ENCODE measurements around the gene AP5S1.

- TF ChIP-seq RAD21 (IDR thresholded peaks at IDR 0.05; ENCODE audit: low read length) = peak; percentile 43
- peak; percentile 62 for TF ChIP-seq MXI1 (IDR thresholded peaks at IDR 0.05; ENCODE audit: low read depth, low read length)
- TF ChIP-seq, protein P1, sequence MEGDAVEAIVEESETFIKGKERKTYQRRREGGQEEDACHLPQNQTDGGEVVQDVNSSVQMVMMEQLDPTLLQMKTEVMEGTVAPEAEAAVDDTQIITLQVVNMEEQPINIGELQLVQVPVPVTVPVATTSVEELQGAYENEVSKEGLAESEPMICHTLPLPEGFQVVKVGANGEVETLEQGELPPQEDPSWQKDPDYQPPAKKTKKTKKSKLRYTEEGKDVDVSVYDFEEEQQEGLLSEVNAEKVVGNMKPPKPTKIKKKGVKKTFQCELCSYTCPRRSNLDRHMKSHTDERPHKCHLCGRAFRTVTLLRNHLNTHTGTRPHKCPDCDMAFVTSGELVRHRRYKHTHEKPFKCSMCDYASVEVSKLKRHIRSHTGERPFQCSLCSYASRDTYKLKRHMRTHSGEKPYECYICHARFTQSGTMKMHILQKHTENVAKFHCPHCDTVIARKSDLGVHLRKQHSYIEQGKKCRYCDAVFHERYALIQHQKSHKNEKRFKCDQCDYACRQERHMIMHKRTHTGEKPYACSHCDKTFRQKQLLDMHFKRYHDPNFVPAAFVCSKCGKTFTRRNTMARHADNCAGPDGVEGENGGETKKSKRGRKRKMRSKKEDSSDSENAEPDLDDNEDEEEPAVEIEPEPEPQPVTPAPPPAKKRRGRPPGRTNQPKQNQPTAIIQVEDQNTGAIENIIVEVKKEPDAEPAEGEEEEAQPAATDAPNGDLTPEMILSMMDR (IDR thresholded peaks at IDR 0.05) = peak; percentile 50
- peak; percentile 93 for TF ChIP-seq SIN3A (IDR thresholded peaks at IDR 0.05; ENCODE audit: borderline replicate concordance, low read depth, low read length)
- TF ChIP-seq MAX (IDR thresholded peaks at IDR 0.05; ENCODE audit: low read depth) = peak; percentile 80
- peak; percentile 40; the same call in 1 of the 2 replicates for TF ChIP-seq ELF1 (IDR thresholded peaks at IDR 0.05)
- no peak for TF ChIP-seq TCF12 (IDR thresholded peaks at IDR 0.05)
- TF ChIP-seq, protein P2, sequence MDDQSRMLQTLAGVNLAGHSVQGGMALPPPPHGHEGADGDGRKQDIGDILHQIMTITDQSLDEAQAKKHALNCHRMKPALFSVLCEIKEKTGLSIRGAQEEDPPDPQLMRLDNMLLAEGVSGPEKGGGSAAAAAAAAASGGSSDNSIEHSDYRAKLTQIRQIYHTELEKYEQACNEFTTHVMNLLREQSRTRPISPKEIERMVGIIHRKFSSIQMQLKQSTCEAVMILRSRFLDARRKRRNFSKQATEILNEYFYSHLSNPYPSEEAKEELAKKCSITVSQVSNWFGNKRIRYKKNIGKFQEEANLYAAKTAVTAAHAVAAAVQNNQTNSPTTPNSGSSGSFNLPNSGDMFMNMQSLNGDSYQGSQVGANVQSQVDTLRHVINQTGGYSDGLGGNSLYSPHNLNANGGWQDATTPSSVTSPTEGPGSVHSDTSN (IDR thresholded peaks at IDR 0.05) = no peak; the same call in 1 of the 2 replicates
- TF ChIP-seq TEAD4 (IDR thresholded peaks at IDR 0.05; ENCODE audit: borderline replicate concordance, insufficient read depth) = no peak
- TF ChIP-seq, protein P3, sequence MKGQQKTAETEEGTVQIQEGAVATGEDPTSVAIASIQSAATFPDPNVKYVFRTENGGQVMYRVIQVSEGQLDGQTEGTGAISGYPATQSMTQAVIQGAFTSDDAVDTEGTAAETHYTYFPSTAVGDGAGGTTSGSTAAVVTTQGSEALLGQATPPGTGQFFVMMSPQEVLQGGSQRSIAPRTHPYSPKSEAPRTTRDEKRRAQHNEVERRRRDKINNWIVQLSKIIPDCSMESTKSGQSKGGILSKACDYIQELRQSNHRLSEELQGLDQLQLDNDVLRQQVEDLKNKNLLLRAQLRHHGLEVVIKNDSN (IDR thresholded peaks at IDR 0.05; ENCODE audit: borderline replicate concordance, low read depth) = peak; percentile 61
- TF ChIP-seq SMC3 (IDR thresholded peaks at IDR 0.05; ENCODE audit: low read depth, low read length) = peak; percentile 19; the same call in 1 of the 2 replicates
- no peak for TF ChIP-seq EP300 (IDR thresholded peaks at IDR 0.05; ENCODE audit: borderline replicate concordance in 1 of 2, low read depth in 1 of 2, low read length in 1 of 2)
- TF ChIP-seq GABPA (IDR thresholded peaks at IDR 0.05; ENCODE audit: low read depth) = no peak
- no peak for TF ChIP-seq RXRA (IDR thresholded peaks at IDR 0.05; ENCODE audit: borderline replicate concordance, low read depth)
Observed at GRCh38 chr20:3795511-3796468, 24.6 kb upstream of the AP5S1 start, which contains the start of gene CDC25B.

All from SK-N-SH (cell line).